Islet precursor cell (in vitro differentiated cells): ENCODE measurements around the gene TTLL8.

Experiments
- DNase-seq: peaks from one replicate; pipeline ENCODE4 v3.0.0-alpha.2; 2018

Gene TTLL8

DNA sequence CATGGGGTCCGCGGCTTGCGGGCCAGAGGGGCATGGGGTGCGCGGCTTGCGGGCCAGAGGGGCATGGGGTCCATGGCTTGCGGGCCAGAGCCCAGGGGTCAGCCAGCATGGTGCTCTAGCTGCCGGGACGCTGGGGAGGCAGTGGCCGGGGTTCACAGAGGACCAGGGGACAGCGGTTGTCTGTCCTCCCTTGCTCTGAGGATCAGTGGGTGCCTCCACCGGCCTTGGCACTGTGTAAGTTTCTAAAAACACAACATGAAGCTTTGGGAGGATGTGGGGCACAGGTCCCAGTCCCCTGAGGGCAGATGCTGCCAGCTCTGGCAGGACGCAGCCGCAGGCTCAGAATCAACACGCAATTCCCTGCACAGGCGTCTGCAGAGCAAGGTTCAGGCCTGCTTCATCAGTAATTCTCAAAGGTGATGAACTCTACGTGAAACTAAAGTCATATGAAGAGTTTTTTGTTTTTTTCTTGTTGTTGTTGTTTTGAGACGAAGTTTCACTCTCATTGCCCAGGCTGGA is 24.2 kb upstream of the TTLL8 start:
- no peak for DNase-seq

DNA sequence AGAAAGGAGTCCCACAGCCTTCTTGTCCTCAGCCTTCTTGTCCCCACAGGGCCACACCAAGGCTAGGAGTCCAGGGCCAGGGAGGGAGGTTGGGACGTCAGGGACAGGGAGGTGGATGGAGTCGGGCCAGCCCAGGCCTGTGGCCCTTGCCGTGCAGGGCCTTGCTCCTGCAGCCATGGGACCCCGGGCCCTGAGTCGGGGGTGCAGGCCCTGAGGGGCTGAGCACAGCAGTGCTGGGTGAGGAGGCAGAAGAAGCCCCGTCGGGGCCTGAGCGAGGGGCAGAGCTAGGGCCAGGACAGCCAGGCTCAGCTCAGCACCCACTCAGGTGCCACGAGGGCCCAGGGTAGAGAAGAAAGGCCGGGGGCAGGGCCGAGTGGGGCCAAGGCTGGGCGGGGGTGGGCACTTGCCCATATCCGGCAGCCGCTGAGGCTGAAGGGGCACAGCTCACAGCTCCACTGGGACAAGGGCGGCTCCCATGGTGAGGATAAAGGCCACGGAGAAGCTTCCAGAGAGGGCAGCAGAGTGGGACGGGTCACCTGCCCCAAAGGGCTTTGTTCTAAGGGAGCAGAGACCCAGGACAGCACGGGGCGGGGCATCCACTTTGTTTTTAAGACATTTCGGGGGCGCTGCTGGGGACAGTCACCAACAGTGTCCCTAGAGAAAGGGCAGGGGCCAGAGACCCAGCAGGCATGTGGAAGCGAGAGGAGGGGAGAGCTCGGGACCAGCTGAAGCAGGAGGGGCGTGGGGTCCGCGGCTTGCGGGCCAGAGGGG is 23.5 kb upstream of the TTLL8 start:
- DNase-seq, result peak; percentile 50

GRCh38 chr22:50080077-50080465 is 22.0 kb upstream of the TTLL8 start:
- no peak for DNase-seq

- DNase-seq, result no peak
These were observed 20.7 kb upstream of the TTLL8 start for GRCh38 chr22:50078761-50079160.

DNA sequence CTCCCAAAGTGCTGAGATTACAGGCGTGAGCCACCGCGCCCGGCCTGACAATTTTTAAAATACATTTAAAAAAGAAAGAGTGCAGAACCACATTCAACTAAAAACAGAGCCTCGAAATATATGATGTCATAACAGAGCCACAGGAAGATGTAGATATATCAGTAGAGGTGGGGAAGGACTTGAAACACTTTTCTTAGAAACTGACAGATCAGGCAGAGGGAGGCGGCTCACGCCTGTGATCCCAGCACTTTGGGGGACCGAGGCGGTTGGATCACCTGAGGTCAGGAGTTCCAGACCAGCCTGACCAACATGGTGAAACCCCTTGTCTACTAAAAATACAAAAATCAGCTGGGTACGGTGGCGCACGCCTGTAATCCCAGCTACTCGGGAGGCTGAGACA is 20.1 kb upstream of the TTLL8 start:
- no peak for DNase-seq

- DNase-seq, result peak; percentile 37
These were observed 18.8 kb upstream of the TTLL8 start for GRCh38 chr22:50076646-50077535.

DNA sequence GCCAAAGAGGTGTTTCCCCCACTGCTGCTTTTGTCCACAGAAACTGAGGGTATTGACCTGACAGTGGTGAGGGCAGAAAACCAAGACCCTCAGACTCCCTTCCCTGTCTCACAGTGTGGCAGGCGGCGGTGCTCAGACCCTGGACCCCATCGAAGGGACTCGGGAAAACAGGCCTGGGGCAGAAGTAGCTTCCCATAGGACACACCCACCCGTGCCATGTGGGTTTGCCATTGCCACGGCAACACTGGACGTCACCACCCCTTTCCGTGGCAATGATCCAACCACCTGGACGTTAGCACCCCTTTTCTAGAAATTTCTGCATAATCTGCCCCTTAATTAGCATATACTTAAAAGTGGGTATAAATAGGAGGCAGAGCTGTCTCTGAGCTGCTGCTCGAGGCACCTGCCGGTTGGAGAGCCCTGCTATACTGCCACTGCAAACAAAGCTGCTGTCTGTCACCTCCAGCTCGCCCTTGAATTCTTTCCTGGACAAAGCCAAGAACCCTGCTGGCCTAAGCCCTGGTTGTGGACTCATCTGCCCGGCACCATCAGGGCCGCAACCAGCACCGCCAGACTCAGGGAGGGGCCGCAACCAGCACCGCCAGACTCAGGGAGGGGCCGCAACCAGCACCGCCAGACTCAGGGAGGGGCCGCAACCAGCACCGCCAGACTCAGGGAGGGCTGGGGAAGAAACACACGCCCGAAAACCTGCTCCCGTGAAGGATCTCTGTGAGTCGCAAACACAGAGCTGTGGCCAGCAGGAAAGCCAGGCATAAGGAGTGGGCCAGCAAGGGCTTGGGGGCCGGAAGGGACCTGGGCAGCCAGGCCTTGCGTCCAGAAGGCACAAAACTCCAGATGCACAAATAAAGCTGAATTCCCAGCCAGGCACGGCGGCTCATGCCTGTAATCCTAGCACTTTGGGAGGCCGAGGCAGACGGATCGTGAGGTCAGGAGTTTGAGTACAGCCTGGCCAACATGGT is 16.7 kb upstream of the TTLL8 start:
- DNase-seq, result no peak

- no peak for DNase-seq
These were observed 16.0 kb upstream of the TTLL8 start for GRCh38 chr22:50074056-50074455.

- no peak for DNase-seq
These were observed 14.8 kb upstream of the TTLL8 start for GRCh38 chr22:50072714-50073538.

DNA sequence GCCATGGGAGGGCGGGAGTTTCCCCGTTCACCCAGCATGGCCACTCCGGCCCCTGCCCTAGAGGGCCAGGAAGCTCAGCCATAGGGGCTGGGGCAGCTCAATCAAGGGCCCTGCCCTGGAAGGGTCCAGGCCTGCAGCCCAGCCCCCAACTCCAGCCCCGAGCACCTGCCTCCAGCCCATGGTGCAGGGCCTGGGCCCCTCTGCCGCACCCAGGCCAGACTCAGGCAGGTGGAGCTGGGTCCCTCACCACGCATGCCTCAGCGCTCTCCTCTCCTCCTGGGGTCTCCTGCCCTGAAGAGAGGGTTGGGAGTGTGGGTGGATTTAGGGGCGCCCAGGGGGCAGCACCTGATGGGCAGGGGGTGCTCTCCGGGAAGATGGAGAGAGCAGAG is 14.1 kb upstream of the TTLL8 start:
- peak; percentile 48 for DNase-seq

- no peak for DNase-seq
These were observed 13.5 kb upstream of the TTLL8 start for GRCh38 chr22:50071432-50072166.

- no peak for DNase-seq
These were observed 12.3 kb upstream of the TTLL8 start for GRCh38 chr22:50070366-50070765.

DNA sequence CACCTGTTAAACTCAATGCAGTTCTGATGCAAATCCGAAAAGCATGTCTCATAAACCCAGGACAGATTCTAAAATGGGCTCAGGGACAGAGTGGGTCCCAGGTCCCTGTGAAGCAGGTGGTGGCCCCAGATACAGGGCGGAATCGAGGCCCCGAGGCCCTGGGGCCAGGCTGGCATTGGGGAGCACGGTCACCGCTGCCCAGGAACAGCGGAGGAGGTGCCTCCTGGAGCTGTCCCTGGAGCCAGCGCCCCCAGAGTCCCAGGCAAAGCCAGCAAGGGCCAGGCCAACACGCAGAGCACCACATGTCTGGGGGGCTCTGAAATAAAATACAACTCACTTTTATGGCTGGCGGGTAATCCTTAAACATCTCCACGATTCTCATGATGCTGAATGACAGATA is 10.0 kb upstream of the TTLL8 start:
- no peak for DNase-seq

DNA sequence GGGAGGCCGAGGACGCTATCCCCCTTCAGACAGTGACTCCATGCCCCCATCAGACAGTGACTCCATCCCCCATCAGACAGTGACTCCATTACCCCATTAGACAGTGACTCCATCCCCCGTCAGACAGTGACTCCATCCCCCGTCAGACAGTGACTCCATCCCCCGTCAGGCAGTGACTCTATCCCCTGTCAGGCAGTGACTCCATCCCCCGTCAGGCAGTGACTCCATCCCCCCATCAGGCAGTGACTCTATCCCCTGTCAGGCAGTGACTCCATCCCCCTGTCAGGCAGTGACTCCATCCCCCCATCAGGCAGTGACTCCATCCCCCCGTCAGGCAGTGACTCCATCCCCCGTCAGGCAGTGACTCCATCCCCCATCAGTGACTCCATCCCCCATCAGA is 9.1 kb upstream of the TTLL8 start:
- DNase-seq, result no peak

DNA sequence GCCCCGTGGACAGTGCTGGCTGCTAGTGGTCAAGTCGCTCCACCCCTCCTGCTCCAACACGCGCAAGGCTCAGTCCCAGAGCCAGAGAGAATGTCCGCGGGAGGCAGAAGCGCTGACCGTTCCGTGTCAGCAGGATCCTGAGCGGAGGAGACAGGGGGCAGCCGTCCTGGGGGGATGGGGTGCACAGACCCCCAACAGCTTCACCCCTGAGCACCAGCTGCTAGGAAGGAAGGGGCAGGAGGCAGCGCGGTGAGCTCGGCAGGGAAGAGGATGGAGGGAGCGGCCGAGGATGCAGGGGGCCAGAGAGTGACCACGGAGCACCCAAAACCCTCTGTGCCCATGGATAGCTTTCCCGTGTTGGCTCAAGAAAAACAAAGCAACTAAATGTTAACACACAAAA is 6.4 kb upstream of the TTLL8 start:
- DNase-seq, result no peak

GRCh38 chr22:50063589-50064393 is 5.7 kb upstream of the TTLL8 start:
- DNase-seq, result no peak

- DNase-seq, result no peak
These were observed 4.5 kb upstream of the TTLL8 start for GRCh38 chr22:50062509-50063135.

GRCh38 chr22:50061824-50062355 is 3.8 kb upstream of the TTLL8 start:
- no peak for DNase-seq

- DNase-seq, result no peak
These were observed 3.2 kb upstream of the TTLL8 start for GRCh38 chr22:50061141-50061823.
